ENCODE results near the gene PCDHGA6.

GRCh38 chr5:141366016-141366896 is 7.4 kb upstream of the PCDHGA6 start:
- TF ChIP-seq, protein P1, sequence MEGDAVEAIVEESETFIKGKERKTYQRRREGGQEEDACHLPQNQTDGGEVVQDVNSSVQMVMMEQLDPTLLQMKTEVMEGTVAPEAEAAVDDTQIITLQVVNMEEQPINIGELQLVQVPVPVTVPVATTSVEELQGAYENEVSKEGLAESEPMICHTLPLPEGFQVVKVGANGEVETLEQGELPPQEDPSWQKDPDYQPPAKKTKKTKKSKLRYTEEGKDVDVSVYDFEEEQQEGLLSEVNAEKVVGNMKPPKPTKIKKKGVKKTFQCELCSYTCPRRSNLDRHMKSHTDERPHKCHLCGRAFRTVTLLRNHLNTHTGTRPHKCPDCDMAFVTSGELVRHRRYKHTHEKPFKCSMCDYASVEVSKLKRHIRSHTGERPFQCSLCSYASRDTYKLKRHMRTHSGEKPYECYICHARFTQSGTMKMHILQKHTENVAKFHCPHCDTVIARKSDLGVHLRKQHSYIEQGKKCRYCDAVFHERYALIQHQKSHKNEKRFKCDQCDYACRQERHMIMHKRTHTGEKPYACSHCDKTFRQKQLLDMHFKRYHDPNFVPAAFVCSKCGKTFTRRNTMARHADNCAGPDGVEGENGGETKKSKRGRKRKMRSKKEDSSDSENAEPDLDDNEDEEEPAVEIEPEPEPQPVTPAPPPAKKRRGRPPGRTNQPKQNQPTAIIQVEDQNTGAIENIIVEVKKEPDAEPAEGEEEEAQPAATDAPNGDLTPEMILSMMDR (IDR thresholded peaks at IDR 0.05; ENCODE audit: low read length), result no peak
- TF ChIP-seq EZH2 (optimal IDR thresholded peaks at IDR 0.05; ENCODE audit: low read depth, low read length), result no peak
